Activated T-cell treated with anti-CD3 and anti-CD28 coated beads, Interleukin-2, amount 50 U/mL, for 1 hour (primary cell): Measurements from ENCODE around the gene JMJD8.

ENCODE experiments used
- DNase-seq: peaks from one replicate; pipeline ENCODE4 v3.0.0-alpha.2; 2020

Gene JMJD8, protein sequence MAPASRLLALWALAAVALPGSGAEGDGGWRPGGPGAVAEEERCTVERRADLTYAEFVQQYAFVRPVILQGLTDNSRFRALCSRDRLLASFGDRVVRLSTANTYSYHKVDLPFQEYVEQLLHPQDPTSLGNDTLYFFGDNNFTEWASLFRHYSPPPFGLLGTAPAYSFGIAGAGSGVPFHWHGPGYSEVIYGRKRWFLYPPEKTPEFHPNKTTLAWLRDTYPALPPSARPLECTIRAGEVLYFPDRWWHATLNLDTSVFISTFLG

DNA sequence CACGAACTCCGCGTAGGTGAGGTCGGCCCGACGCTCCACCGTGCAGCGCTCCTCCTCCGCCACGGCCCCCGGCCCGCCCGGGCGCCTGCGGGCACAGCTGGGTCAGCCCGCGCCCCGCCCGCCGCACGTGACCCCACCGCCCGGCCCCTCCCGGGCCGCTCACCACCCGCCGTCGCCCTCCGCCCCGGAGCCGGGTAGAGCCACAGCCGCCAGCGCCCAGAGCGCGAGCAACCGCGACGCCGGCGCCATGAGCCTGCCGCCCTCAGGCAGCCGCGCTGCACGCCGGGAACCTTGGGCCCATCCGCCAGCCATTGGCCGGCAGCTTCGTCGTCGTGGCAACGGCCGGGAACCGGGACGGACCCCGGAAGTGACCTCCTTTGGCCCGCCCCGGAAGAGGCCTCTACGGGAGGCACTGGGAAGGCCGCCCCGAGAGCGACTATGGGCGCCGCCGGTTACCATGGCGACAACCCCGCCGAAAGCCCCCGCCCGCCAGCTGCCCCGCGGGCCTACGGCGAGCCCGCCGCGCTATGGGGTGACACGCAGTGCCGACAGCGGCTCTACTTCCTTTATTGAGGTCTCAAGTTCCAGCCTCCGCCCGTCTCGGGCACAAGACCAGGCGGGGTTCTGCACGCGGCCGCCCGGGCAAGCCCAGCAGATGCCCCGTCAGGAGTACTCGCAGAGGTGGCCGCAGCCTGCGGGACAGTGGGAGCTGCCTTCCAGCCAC is at the start of gene JMJD8:
JMJD8 (minus strand) TSS at position 264 of the 724 bp plus-strand sequence; CDS start at position 249, 15 bp downstream.
- DNase-seq, result peak; percentile 94

DNA sequence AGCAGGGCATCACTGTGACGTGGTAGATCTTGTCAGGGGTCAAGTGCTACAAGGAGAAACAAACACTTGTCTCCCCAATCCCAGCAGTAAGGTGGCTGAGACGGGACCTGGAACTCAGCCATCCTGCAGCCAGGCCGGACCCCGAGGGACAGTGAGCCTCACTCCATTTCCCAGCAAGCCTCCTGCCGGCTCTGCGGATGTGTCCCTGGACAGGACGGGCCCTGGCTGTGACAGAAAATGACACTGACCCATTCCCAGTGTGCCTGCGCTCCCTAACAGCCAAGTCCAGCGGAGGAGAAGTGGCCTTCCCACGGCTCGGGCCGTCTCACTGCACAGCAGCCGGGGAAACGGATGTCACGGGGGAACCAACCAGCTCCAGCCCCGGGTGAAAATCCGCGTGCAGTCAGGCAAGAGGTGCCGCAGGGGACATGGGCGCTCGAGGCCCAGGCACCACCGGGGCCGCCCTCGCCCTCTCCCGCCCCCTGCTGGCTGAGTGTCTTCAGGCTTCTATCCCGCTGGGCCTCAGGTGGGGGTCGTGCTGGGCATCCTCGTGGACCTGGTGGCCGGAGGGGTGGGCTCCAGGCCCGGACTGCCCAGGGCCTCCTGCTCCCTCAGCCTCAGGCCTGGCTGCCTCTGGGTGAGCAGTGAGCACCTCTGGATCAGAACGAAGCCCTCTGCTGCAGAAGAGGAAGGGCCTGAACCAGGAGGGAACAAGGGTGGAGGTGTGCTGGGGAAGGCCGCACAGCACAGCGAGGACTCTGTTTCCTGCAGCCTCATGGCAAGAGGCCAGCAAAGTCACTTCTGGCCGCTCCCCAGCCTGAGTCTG is 49.5 kb upstream of the JMJD8 start:
- peak; percentile 59 for DNase-seq

DNA sequence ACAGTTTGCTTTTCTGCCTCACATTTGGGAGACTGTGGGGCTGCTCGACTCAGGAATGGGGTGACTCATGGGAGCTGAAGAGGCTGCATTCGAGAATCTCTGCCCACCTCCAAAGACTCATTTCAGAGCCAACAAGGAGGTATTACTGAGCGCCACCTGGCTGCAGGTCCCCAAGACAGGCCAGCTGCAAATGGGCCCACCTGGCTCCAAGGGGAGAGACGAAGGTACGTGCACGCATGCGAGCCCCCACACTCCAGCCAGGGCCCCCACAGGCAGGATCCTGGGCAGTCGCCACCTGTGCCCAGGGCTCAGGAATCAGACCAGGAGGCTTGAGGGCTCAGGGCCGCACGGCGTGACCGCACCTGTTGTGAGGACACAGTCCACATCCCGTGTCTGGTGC is 48.8 kb upstream of the JMJD8 start:
- no peak for DNase-seq

DNA sequence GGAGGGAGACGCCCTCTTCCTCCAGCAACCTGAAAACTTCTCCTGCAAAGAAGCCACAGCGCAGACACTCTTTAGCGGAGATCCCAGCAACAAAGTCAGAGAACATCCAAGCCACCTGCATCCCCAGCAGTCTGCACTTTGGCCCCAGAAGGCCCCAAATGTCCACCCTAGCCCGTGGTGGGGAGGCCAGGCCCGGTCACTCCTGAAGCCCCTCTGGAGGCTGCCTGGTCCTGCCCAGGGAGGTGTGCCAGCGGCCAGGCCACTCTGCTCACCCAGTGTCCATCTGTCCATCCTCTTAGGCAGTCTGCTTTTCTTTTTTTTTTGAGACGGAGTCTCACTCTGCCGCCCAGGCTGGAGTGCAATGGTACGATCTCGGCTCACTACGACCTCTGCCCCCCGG is 48.2 kb upstream of the JMJD8 start:
- DNase-seq, result no peak

DNA sequence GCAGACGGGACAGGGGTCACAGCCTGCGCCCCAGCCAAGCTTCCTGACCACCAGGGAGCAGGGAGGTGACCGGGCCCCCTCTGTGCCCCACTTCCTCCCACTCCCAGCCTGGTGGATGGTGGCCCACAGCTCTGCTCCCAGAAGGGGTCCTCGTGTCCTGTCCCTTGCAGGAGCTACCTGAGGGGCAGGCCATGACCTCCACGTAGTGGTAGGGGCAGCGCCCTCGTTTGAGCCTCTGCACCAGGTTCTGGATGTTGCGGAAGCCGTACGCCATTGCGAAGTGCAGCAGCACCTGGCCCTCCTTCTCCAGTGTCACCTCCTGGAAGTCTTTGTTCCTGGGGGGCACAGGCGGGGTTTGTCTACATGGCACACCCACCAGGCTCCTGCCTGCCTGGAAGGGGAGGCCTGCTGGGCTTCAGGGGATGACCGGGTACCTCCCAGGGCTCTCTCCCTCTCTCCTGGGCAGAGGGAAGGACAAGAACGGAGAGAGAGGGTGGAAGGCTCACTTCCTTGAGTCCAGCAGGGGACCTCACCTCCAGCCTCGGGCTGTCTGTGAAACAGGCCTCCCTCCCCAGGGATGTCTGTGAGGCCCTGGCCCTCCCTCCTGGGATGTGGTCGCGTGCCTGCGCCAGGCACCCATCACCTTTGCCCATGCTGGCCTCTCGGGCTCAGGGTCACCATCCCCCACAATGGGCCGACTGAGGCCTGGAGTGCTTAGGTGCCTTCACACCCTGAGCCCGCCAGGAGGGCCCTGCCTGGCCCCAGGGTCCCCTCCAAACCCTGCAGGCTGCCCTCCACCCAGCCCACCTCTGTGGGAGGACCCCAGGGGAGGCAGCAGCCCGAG is 46.8 kb upstream of the JMJD8 start:
- DNase-seq, result no peak

DNA sequence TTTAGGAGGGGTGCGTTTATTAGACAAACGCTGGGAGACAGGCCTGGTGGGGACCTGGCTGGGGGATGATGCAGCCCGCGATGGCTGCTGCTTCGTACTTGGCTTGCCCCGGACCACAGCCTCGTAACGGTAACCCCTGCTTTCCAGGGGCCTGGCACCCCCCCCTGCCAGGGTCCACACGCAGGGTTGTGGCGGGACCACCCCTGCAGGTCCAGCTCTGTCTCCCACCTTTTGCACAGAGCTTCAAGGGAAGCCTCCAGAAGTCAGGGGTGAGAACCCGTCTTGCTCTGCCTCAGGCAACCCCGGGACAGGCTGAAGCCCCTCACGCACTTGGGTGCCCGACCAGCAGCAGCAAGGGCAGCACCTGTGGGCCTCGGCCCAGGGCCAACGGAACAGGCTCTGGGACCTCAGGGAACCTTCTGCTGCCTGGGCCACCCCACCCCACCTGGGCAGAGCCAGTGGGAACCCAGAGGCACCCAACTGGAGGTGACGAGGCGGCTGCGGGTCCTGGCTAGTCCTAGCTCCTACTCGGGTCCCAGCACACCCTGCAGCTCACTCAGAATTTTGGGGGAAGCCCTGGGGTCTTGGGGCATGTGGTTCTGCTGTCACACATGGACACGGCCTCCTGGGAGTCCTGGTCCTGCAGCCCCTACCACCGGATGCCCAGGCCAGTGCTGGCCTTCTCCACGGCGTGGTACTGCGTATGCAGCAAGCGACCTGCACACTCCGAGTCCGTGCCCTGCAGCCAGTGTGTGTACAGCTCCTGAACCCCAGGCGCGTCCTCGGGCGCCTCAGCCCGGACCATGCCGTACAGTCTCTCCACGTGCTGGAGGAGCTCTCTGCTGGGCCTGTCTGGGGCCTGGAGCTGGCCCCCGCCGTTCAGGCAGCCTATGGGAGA is 45.9 kb upstream of the JMJD8 start:
- DNase-seq, result no peak

DNA sequence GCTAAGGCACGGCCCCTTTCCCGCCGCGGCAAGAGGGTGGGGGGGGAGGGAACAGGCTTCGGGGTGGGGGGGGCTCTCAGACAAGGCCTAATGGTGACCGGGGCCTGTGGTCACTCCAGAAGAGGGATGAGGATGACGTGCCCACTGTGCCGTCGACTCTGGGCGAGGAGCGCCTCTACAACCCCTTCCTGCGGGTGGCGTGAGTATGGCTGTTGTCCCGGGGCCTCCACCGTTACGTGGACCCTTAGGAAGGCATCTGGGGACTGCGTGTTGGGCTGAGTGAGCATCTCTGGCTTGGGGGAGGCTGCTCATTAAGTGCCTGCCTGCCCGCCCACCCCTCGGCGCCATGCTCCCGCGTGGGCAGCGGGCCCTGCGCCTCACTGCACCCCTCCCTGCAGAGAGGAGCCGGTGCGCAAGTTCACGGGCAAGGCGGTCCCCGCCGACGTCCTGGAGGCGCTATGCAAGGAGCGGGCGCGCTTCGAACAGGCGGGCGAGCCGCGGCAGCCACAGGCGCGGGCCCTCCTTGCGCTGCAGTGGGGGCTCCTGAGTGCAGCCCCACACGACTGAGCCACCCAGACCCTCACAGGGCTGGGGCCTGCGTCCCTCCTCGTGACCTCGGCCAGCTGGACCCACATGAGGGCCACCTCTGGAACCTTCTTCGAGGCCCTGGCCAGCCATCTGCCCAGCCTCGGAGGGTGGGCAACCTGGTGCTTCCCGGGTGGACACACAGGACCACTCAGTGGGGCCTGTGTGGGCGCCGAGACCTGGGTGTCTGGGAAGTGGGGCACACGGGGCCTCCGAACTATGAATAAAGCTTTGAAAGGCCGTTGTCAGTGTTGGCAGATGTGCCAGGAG is 45.0 kb upstream of the JMJD8 start:
- no peak for DNase-seq

DNA sequence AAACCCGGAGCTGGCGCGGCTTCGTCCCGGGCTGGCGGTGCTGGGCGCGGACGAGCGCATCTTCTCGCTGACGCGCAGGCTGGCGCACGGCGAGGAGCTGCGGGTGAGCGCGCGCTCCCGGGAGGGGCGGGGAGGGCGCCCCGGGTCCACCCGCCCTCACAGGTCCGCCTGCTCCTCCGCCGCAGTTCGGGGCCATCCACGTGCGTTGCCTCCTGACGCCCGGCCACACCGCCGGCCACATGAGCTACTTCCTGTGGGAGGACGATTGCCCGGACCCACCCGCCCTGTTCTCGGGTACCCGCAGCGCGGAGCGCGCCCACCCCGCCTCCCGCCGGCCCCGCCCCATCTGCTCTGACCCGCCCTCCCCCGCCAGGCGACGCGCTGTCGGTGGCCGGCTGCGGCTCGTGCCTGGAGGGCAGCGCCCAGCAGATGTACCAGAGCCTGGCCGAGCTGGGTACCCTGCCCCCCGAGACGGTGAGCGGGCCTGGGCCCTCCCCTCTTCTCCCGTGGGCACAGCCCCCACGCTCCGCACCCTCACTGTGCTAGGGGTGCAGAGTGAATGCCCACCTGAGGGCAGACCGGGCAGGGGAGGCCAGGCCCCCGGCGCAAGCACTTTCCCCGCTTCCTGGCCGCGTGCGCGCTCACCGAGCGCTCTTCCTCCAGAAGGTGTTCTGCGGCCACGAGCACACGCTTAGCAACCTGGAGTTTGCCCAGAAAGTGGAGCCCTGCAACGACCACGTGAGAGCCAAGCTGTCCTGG is 44.2 kb upstream of the JMJD8 start:
- peak; percentile 74 for DNase-seq

DNA sequence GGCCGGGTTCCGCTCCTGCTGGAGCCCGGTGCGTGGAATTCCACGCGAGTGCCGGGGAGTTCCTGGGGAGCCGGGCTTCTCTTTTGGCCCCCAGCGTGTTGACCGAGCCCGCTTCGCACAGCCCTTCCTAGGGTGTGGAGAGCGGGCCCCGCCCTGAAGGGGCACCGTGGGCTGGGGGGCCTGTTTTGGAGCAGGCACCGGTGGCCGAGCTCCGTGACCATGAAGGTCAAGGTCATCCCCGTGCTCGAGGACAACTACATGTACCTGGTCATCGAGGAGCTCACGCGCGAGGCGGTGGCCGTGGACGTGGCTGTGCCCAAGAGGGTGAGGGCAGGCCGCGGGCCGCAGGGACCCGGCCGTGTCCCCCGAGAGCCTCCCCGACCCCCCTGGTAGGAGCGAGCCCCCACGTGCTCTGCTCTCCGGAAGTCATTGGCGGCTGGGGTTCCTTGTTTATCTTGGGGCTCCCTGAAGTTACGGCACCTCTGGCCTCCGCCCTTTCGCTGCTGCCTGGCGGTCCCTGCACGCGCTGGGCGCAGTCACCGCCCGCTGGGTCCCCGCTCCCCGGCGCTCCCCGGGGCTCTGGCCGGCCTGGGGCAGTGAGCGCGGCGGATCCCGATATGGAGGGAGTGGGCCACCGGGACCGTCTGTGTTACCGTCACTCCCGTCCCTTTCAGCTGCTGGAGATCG is 43.3 kb upstream of the JMJD8 start:
- peak; percentile 40 for DNase-seq

DNA sequence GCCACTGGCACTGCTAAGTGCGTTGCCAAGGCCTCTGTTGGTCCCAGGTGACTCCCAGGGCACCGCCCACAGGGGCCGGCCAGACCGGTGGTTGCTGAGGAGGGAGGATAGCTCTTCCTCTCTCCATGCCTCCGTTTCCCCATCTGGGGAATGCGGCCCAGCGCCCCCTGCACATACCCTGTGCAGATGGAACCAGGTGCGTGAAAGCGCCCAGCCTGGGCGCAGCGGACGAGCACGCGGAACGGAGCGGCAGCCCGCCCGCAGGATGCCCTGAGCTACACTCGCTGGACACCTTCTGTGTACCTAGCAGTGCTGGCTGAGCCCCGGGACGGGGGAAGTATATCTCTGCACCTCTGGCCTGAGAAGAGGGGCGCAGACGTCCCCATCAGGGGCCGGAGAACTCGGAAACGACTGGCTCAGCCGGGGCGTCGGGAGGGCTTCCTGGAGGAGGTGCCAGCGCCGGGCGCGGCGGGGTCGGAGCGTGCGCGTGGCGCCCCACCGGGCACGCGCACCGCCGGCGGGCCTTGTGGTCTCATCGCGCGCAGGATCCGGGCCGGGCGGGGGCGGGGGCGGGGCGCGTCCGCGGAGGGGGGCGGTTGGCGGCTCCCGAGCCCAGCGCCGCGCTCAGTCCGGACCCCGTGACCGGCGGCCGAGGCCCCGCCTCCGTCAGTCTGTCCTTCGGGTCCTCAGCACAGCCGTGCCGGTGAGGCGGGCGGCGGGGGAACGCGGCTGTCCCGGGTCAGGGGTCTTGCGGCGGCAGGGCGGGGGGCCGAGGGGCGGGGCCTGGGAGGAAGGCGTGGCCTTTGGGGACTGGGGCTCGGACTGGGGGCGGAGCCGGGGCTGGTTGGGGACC is 42.5 kb upstream of the JMJD8 start, which contains the start of the genes CCDC78 and HAGHL:
CCDC78 (minus strand) TSS at position 6 of the 853 bp plus-strand sequence. CDS start 76 bp downstream, outside the sequence.
HAGHL (plus strand) TSS at position 669 of the 853 bp plus-strand sequence. CDS start 404 bp downstream, outside the sequence.
- DNase-seq, result peak; percentile 72

DNA sequence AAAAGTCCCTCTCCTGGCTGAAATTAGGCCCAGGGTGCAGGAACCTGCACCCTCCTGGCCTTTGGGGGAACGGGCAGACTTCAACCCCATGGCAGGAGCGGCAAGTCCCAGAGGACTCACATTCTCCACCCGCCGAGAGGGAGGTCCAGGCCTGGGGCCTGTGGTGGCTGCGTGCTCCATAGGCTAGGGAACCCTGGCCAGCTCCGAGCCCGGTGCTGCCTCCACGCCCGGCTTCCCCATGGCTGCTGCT is 42.0 kb upstream of the JMJD8 start:
- DNase-seq, result no peak

DNA sequence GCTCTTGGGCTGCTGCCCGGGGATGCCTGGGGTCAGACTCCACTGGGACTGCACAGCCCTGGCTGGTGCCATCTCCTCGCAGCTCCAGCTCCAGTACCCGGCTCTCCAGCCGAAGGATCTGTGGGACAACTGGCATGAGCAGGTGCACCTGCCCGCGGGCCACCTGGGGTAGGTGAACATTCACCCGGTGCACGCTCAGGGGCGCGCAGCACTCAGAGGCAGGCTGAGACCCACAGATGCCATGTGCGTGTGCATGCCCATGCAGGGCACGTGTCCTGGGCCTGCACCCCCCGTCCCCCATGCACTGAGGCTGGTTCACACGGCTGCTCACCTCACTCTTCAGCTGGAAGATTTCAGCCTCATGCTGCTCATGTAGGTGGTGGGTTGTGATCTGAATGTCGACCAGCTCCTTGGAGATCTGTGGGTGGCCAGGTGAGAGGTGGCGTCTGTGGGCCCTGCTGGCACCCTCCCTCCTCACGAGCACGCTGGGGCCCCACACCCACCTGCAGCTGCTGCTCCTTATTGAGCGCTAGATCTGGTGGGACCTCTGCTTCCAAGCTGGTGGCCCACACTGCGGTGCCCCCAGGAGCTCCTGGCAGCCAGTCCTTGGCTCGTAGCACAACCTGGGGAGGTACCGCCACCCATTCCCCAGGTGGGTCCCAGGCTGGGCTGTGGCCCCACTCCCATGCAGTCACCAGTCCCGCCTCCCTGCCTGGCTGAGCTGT is 41.5 kb upstream of the JMJD8 start:
- DNase-seq, result no peak

DNA sequence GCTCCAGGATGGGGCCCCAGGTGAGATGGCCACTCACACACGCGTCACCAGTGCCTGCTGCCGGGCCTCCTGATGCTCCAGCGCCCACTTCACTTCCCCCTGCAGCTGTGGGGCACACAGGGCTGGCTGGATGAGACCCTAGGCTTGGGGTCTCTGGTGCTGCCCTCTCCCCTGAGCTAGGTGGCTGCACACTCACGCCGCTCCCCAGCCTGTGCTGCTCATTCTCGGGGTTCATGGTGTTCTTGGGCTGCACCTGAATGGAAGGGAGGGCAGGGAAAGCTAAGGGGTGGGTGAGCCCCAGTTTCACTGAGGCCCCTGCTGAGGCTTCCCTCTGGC is 40.9 kb upstream of the JMJD8 start:
- DNase-seq, result no peak

DNA sequence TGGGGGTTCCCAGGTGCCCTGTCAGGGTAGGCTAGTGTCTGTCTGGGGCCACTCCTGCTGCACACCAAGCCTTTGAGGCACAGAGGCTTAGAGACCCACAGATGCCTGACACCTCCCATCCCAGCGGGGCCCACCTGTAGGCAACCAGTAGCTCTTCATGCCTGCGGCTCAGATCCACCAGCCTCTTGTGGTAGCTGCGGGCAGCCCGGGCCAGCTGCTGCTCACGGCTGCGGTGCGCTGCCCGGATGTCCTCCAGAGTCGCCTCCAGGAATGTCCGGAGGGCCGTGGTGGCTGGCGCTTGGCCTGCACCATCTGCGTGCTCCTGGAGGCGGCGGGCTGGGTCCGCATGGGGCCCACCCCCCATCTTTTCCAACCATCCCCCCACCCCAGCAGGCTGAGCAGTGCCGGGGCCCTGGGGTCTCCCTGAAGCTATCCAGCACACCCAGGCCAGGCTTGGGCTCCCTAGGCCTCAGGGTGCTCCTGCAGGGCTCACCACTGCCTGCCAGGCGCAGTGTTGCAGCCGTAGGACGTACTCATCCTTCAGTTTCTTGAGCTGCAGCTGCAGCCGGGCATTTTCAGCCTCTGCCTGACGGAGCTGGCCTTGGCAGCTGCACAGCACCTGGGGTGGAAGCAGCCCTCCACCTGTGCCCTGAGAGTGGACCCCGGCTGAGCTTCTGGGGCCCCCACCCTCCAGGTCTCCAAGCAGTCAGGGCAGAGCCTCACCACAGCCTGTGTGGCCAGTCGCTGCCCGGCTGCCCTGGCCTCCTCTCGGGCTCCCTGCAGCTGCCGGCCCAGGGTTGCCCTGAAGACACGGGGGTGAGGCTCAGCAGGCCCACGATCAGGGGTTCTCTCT is 40.3 kb upstream of the JMJD8 start:
- DNase-seq, result no peak

DNA sequence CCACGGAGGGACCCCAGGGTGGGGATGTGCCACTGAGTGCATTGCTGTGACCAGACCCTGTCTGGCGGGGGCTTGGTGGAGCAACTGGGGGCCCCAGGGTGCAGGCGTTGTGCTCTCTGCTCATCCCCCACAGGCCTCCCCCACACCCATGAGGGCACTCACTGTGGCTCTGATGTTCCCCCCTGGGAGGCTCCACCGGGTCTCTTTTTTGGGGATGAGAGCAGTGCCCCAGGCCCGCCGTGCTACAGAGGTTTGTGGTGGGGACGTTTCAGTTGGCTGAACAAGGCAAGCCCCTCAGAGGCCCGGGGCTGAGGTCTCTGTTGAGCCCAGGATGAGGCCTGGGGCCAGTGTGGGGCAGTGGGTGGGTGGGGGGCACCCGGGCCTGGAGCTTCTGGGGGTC is 39.6 kb upstream of the JMJD8 start:
- no peak for DNase-seq

DNA sequence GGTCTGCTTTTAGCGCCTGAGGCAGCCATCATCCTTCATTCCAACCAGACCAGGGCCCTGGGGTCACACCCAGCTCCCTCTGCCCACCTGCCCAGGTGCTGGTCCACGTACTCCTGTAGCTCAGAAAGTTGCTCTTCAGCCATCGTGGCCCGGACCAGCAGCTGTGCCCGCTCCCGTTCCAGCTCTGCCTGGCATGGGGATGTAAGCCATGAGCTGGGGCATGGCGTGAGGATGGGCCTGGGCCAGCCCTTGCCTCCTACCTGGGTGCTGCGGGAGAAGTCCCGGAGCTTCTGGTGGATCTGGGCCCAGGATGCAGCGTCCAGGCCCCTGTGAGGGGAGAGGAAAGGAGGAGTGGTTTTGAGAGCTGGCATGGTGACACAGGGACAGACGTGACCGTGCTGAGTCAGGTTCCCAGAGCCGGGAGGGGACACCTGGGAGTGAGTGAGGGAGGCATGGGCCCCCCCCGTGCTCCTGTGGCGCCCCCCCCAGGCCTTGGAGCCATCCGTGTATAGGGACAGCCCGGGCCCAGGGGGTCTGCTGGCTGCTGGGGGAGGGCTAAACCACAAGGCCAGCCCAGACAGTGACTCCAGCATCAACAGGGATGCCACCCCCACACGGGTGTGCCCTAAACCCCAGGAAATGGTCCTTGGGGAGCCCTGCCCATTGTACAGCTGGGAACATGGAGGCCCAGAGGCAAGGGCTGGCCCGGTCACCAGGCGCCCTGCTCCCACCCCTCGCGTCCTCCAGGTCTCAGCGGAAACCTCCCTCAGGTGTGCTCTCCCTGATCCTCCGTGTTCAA is 38.9 kb upstream of the JMJD8 start:
- DNase-seq, result no peak
